NCI-H82 treated with DMSO at 0.1 percent for 48 hours (cell line): ENCODE results near the gene TEAD1.

Source experiments
- DNase-seq: peaks from one replicate; lab custom pipeline; 2025; ENCODE audit not compliant: unreplicated experiment; lab: John Stamatoyannopoulos, UW

TEAD1 gene

DNA sequence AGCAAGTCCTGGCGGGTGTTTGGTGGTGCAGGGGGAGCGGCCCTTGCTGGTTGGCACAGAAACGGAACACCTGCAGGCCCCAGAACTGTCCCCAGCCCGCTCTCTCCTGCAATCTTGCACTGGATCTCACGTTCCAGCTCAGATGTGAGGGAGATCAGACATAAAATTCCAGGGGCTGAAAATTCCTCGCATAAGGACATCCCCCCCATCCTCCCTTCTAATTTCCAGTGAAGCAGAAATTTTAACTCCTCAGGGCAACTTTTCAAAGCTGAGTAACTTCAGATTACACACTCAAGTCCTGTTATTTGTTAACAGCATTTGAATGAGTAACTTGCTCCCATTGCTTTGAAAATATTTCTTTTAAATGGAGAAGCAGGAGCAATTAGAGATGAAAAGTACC is 294.6 kb downstream of the TEAD1 start:
- DNase-seq = no peak

DNA sequence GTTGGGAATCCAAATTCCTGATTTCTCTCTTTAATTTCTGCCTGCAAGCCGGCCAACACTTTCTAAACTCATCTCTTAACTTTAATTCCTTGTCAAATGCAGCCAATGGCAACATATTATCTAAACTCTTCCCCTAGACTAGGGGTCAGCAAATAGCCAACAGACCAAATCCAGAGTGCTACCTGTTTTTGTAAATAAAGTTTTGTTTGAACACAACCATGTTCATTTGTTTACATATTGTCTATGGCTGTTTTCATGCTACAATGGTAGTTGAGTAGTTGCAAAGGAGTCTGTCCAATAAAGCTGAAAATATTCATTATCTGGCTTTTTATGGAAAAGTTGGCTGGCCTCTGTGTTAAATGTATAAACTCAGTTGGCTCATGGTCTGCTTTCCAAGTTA is 297.7 kb downstream of the TEAD1 start:
- no peak for DNase-seq

DNA sequence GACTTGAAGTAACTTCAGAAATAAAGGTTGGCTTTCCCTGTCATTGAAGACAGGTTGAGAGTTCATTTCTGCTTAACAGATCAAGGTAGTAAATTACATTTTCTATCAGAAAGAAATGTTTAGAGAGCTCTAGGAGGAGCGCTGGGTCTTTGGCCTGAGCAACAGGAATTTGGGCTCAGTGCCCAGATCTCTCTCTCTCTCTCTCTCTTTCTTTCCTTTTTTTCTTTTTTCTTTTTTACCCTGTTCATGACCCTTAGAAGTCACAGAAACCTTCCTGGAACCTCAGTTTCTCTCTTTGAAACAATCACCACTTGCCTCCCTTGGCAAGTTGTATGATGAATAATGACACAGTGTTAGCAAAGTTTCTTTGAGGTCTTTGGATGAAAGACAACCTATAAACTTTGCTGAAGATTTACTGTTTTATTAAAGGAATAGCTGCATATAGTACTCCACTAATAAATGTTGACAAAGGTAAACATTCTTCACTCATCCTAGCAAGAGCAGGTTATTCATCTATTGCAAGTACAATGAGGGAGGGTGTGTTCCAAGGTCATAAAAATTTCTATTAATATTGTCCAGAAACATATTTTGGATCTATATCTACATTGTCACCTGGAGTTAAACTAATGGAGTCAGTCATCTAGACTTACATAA is 299.4 kb downstream of the TEAD1 start:
- DNase-seq = no peak

DNA sequence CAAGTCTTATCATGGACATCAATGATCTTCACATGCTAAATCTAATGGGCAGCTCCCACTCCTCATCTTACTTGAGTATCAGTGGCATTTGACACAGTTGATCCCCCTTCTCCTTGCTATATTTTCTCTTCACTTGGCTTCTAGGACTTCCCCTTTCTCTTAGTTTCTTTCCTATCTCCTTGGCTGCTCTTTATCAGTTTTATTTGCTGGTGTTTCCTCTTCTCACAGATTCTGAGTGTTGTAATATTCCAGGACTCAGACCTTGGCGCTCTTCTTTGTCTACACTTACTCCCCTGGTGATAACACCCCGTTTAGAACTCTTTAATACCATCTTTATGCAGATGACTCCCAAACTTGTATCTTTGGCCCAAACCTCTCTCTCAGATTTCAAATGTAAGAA is 301.0 kb downstream of the TEAD1 start:
- DNase-seq = no peak

DNA sequence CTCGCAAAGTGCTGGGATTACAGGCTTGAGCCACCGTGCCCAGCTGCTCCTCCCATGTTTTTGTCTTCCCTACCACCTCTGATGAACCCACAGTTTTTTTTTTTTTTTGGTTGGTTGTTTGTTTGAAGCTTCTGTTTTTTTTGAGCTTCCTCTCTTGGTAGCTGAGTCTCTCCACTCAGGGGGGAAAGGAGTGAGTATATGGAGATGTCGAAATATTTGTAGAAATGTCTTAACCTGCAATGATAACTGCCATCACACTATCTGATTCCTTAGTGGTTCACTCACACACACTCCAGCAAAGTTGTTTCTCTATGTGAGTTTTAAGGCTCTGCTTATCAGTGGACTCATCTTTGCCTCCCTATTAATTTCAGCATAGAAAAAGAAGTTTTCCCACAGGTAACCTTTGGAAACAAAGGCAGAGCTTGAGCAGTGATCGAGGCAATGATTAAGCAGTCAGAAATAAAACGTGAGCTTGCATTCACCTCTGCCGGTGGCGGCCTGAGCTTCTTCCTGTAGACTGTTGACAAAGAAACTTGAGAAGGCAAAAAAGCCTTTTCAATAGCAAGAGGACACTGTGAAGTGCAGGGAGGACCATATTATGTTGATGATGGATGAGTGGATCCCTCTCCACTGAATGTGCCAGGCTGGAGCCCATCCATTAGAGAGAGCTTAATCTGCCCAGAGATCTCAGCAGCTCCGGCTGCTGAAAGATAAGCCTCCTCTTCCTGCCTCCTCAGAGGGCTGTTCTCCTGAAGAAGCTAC is 305.9 kb downstream of the TEAD1 start:
- DNase-seq = no peak

- DNase-seq = no peak
Measured at GRCh38 chr11:12981676-12982522, 307.7 kb downstream of the TEAD1 start.

- no peak for DNase-seq
Measured at GRCh38 chr11:12983336-12983735, 309.1 kb downstream of the TEAD1 start.

- no peak for DNase-seq
Measured at GRCh38 chr11:12986194-12986898, 312.1 kb downstream of the TEAD1 start.

DNA sequence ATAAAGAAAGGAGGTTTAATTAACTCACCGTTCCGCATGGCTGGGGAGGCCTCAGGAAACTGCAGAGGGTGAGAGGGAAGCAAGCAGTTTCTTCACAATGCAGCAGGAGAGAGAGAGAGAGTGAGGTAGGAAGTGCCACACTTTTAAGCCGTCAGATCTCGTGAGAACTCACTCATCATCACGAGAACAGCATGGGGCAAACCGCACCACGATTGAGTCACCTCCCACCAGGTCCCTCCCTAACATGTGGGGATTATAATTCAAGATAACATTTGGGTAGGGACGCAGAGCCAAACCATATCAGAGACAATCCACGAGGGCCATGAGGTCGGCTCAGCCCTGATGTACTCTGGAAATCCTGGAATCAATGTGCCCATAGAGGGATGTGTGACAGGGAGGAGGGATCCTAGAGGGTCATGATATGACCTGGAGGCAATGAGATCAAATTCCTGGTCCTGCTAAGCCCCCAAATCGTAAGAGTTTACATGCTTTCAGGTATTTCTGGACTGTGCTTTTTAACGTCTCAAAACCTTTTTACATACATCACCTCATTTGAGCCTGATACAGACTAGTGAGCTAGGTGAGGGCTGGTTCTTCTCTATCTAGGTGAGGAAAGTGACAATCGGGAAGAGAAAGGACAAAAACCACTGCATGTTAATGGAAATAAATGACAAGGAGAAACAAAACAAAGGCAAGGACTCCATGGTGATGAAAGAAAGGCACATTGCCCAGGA is 315.4 kb downstream of the TEAD1 start:
- DNase-seq = no peak

DNA sequence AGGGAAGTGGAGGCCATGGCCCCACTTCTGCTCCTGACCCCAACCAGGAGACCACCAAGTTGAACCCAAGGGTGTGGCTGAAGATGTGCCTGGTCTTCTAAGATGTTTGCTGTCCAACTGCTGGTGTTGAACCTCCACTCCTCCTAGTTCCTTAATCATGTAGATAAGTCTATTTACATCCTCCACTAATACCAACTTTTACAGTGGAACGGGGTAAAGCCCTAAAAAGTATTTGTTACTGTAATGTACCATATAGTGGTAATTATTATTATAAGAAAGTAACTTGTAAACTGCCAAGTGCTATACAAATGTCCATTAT is 315.9 kb downstream of the TEAD1 start:
- no peak for DNase-seq

DNA sequence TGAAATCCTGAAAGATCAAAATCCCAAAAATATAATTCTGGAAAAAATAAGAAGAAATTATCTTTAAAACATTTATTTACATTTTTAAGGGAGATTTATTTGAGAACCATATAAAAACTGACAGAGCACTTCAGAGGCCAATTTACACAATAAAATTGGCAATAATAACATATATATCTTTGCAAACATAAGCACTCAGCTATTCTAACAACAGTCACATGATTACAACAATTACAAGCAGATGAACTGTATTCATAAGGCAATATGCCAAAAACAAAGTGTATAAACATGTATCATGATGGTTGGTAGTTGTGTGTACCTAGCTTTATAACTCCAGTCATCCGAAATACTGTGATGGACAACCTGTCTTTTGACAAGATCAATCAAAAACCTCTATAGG is 317.2 kb downstream of the TEAD1 start:
- DNase-seq = no peak

- no peak for DNase-seq
Measured at GRCh38 chr11:12993626-12994025, 319.4 kb downstream of the TEAD1 start.
